T-helper 22 cell (primary cell): ENCODE results near the gene DCLK1.

Source experiments
- DNase-seq: peaks from one replicate; pipeline ENCODE4 v3.0.0-alpha.2; 2020; ENCODE audit warnings: low read depth

Gene DCLK1

DNA sequence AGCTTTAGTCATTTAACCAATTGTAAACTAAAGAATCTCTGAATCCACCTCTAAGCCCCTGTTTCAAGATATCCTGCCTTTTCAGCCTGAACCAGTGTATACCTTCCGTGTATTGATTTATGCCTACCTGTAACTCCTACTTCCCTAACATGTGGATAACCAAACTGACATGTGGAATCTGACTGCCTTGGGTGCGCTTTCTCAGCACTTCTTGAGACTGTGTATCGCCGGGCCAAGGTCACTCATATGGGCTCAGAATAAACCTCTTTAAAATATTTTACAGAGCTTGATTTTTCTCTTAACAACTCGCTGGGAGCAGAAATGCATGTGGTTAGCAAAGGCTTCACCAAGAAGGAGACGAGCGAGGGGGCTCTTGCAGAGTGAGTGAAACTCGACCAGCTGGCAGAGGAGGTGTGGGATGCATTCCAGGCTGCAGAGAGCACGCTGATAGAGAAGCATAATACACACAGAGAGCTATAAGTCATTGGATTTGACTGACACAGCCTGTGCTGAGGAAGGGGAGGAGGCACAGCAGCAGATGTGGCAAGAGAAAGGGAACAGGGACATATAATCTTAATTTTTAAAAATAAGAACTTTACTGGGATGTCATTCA is 386.5 kb downstream of the DCLK1 start:
- no peak for DNase-seq

DNA sequence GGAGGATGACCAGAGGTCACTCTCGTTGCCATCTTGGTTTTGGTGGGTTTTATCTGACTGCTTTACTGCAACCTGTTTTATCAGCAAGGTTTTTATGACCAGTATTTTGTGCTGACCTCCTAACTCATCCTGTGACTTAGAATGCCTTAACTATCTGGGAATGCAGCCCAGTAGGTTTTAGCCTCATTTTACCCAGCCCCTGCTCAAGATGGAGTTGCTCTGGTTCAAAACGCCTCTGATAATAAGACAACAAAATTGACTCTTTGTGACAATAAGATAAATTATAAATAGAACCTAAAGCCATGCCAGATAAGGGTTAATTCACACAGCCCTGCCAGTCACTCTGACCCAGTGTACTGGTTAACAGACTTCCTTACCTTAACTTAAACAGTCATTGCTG is 387.0 kb downstream of the DCLK1 start:
- no peak for DNase-seq

DNA sequence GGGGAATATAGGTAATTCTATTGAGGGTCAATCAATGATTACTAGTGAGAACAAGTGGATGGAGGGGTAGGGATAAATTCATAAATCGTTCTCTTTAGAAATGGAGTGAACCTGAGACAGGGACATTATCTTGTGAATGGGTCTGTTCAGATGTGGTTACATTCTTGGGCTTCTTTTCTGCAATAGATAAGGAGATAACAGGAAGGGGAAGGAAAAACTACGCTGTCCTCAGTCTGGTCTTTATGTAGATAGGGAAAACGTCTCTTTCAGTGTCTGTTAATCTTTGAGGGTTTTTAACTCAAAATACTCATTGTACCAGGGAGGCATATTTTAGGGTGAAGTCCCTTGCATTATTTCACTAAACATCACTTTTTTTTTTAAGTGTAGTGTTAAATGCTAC is 388.0 kb downstream of the DCLK1 start:
- DNase-seq = no peak

DNA sequence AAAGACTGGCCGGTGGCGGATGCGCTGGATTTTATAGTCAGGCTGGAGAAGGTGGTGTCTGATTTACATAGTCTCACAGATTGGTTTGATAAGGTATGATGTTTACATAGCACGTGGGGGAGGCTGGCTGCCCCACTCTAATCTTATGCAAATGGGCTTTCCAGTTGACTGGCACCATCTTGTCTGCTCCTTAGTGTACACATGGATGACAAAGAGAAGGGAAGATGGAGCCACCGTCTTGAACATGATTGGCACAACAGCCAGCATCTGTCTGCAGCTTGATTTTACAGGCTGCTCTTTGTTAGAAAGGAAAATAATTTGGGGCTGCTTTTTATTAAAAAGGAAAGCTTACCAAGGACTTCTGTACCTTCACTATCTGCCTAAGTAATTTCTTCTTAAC is 389.5 kb downstream of the DCLK1 start:
- DNase-seq = no peak

DNA sequence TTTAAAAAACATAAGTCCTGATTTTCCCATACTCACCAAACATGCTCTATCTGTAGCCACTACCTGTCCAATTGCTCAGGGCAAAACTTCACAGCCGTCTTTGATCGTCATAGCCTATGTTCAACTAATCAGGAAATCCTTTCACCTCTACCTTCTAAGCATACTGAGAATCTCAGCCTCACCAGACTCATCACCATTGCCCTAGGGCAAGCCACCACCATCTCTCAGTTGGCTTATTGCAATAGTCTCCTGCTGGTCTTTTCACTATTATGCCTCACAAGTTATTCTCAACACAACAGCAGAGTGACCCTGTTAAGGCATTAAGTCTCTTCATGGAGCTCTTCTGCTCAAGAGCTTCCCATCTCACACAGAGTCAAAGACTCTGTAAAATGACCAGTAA is 394.3 kb downstream of the DCLK1 start:
- DNase-seq = no peak

DNA sequence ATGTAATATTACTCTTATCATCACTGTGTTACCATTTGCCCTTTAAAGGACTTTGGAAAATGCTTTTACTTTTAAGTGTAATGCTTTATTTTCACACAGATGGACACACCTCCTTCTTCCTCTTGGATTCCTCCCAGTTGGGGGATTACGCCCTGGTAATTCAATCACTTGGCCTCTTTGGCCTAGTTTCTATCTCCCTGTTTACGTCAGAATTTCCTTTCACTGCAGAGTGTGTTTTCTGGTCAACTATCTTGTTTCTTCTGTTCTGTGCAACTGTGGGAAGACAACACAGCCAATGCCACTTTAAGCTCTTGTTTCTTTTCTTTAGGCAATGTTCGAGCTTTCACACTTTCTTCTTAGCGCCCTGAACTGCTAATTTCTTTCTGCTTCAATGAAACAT is 397.4 kb downstream of the DCLK1 start:
- DNase-seq = no peak

DNA sequence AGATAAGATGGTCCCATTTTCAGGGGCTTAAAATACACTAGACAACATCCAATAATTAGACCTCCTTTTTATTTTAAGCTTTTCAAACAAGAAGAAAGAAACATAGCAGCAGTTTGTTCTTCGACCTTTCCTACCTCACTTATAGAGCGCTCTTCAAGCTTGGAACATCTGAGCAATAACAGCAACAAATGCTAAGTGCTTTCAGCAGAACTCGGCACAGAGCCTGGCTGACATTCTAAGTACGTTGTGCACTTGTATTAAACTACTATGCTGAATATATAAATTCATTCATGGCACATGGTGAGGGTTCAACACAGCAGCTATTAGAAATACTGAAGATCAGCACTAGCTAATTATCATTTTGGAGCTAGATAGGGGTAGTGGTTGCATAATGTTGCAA is 398.6 kb downstream of the DCLK1 start:
- no peak for DNase-seq

DNA sequence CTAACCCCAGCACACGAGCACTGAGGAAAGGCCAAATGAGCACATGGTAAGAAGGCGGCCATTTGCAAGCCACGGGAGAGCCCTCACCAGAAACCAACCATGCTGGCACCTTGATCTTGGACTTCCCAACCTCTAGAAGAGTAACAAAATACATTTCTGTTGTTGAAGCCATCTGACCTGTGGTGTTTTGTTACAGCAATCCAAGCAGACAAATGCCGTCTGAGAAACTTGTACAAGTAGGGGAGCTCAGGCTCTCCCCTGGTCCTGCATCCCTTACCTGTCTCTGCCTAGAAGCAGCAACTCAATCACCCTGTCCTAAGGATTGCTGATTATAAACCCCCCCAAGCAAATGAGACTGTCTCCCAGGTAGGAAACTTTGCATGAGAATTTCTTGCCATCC is 399.7 kb downstream of the DCLK1 start:
- no peak for DNase-seq

DNA sequence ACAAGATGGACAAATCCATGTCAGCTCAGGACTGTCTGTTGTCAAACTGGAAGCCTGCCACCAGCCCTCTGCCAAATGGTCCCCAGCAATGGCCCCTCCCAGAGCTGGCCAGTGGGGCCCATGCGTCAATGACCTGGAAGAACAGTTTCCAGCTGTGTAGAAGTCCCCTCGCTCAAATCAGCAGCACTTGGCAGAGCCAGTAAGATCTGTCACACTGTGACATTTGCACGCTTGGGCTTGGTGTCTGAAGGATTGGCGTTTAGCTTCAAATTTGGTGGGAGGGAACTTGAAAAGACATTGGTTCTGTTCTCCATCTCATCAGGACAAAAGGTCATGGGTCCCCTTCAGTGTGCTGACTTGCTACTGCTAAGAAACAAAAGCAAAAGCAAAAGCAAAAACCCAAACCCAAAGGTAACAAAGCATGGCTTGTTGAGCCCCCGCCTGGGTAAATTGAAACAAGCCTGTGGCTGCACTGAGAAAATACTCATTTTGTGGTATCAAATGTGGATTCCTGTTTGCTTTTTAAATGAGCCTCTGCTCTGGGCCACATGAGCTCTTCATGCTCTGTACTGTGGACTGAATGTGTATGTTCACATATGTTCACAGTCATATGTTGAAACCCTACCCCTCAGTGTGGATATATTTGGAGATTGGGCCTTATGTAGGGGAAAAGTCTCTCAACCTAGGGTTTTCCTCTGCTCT is 401.1 kb downstream of the DCLK1 start:
- no peak for DNase-seq

DNA sequence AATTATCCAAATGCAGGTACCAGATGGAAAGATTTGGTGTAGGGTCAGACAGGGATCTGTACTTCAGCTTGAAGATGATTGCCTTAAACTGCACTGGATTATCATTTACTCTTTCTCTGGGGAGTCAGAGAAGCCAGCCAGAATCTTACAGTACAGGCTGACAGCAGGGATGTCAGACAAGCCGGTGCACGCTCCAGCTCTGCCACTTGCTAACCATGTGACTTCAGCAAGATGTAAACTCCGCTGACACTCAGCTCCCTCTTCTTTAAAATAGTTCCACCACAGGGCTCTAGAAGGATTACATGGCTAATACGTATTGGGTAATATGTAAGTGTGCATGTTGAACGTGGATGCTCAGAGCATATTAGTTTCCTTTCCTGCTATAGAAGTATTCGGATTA is 403.3 kb downstream of the DCLK1 start:
- DNase-seq = no peak

DNA sequence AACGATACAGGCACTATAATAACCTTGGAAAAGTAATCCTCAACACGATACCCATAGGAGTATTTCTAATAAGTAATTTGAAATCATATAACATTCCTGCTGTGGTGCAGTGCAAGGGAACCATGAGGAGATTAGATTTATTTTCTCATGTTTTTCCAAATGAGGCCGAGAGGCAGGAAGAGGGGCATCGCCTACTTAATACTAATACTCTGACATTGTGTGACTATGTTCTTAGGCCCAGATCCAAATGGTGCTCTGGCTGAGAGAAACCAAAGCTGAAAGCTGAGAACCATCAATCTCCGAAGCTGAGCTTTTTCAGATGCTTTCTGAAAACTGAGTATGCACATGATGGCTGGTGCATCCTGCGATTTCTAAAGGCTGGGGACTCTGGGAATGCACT is 406.7 kb downstream of the DCLK1 start:
- no peak for DNase-seq

DNA sequence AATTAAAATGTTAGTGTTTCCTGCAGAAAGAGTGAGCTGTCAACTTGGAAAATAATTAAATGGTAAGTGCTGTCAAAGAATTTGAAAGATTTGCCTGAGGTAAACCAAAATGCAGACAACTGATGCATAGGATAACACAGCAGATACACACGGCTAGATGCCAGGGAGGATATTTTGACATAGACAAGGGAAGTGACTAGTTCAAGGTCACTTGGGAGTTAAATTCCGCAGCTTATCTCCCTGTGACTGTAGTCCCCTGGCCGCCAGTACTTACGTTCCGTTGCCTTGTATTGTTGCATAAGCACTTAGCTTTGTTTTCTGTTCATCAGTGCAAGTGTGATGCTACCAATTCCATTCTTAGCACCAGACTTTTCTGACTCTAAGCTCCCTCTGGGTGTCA is 407.4 kb downstream of the DCLK1 start:
- no peak for DNase-seq

DNA sequence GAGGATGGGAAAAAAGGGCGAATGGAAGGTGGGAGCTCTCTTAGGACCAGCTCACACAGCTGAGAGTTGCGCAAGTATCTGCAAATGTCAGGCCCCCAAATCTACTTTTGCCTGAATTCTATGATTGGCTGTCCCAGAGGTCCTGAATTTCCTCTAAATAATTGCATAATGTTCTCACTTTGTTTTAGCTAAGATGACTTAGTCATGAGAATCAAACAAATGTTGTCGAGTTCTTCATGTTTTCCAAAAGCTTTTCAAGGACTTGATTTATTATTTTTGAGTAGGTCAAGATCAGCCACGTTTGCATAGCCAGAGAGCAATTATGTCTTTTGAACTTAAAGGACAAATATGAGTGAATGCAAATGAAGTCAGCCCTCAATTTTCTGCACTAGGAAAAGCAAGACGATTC is 408.1 kb downstream of the DCLK1 start:
- no peak for DNase-seq

DNA sequence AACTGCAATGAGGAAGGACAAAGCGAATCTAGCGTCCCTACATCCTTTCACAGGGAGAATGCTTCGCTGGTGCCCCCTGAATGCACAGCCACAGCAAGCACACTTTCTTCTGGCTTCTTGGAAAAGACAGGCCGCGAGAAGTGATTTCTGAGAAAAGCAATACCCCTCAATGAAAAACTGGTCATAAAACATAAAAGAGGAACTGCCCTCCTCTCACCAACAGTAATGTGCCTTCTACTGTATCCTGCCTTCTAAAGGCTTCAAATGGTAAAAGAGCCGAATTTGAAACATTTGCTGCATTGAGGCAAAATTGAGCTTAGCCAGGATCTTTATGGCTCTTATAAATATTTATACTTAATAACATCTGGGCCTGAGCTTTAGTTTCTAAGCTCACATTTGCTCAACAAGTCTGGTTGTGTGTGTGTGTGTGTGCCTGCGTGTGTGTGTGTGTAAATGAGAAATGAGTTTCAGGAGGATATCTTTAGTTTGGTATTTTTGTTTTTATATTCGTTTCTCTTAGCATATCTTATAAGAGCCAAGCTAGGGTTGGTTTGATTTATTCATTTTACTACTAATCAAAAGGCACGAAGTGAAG is 408.6 kb downstream of the DCLK1 start:
- no peak for DNase-seq

DNA sequence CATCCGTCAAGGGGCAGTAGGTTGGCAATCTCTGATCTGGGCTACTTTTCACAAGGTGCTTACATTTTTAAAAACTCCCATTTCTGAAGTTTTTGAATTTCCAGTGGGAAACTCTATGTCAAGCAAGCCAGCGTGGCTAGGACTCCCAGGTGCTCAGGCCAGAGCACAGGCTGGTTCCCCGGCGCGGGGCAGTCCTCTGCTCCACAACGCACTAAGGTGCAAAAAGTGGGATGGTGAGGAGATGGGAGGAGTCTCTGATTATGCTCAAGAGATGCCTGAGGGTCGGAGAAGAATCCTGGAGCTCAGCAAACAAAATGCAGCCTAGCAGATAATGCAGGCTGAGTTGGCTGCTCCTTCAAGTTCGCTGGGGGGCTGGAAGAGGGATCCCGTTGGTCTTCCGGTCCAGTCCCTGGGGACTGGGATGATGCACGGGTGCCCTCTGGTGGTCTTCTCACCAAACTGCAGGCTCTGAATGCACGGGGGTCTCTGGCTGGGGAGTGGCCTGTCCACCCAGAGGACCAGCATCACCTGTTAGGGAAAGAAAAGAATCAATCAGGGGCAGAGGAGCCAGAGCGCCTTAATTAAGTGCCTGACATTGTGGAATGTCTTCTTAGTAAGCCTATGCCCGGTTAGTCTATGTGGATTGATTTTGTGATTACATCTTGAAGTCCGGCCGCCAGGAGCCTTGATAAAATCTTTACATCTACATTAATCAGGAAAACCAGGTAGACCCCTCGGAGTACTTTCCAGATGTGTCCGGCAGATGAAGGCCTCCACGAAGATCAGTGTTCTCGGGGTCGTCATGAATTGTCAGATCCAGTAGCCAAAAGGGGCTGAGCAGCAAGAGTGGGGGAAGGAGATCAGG is 410.3 kb downstream of the DCLK1 start:
- DNase-seq = no peak

DNA sequence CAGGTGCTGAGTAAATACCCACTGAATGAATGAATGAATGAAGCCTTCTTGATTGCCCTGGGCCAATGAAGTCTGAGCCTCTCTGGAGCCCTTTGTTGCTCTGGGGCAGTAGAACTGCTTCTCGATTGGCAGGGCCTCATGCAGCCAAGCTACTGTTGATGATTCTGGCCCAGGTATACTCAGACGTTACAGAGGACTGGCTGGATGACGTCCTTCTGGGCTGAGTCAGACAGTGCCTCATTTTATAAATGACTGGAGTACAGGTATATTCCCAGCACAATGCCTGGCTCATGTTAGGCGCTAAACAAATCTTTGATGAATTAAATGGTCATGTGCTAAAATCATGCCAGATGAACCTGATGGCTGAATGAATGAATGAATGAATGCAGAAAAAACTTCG is 410.9 kb downstream of the DCLK1 start:
- DNase-seq = no peak
